Liver (tissue), 9 donors: ENCODE results near the gene BRD2. TPM values are rescaled to one million over a fixed set of nuclear protein-coding genes. Genes with fewer than 3 reads are reported as not detected.

Experiments used
- DNase-seq: peaks from one replicate; pipeline ENCODE4 v3.0.0-alpha.2; 2017; ENCODE audit warnings: low spot score
- H3K27ac ChIP-seq, 2 donors: one replicate each; pipeline ENCODE4 v1.7.0; 2013; ENCODE audit warnings: inconsistent platforms in 2 of 2, low read length in 2 of 2, control low read depth in 1 of 2, low read depth in 1 of 2, mild to moderate bottlenecking in 1 of 2
- H3K27me3 ChIP-seq, 4 donors: one replicate each; pipeline versions ENCODE4 v1.6.1 to v1.7.0; 2013; ENCODE audit warnings: low read length in 3 of 4, inconsistent platforms in 1 of 4, mild to moderate bottlenecking in 1 of 4, moderate library complexity in 1 of 4; ENCODE audit not compliant: control insufficient read depth in 4 of 4, insufficient read depth in 4 of 4
- H3K36me3 ChIP-seq, 4 donors: one replicate each; pipeline versions ENCODE4 v1.6.1 to v1.7.0; 2013; ENCODE audit warnings: low read length in 3 of 4, mild to moderate bottlenecking in 3 of 4, low read depth in 1 of 4, moderate library complexity in 1 of 4; ENCODE audit not compliant: control insufficient read depth in 4 of 4, insufficient read depth in 3 of 4
- H3K4me1 ChIP-seq, 4 donors: one replicate each; pipeline versions ENCODE4 v1.6.1 to v1.7.0; 2013; ENCODE audit warnings: low read length in 3 of 4, mild to moderate bottlenecking in 3 of 4, moderate library complexity in 1 of 4; ENCODE audit not compliant: control insufficient read depth in 4 of 4, insufficient read depth in 4 of 4
- H3K4me3 ChIP-seq, 3 donors: one replicate each; pipeline versions ENCODE4 v1.6.1 to v1.7.0; 2013; ENCODE audit warnings: low read length in 3 of 3, control low read depth in 1 of 3, low read depth in 1 of 3, mild to moderate bottlenecking in 1 of 3
- H3K9ac ChIP-seq, 2 donors: one replicate each; pipeline ENCODE4 v1.7.0; 2013; ENCODE audit warnings: low read length in 2 of 2, mild to moderate bottlenecking in 2 of 2, moderate library complexity in 2 of 2, control low read depth in 1 of 2, low read depth in 1 of 2
- H3K9me3 ChIP-seq, 4 donors: one replicate each; pipeline versions ENCODE4 v1.6.1 to v1.7.0; 2013; ENCODE audit warnings: low read length in 3 of 4; ENCODE audit not compliant: control insufficient read depth in 4 of 4
- ATF3 ChIP-seq: IDR thresholded peaks from 2 replicates; pipeline ENCODE4 v1.6.1; 2016; ENCODE audit warnings: antibody characterized with exemption
- CTCF ChIP-seq: fragments of 150-350 bp; IDR thresholded peaks from 2 replicates; pipeline ENCODE4 v1.5.1; 2017; ENCODE audit warnings: improper control_type of control experiment, low read depth, low read length; ENCODE audit not compliant: missing input control
- EGR1 ChIP-seq, 2 donors: IDR thresholded peaks; 2 replicates each; pipeline ENCODE4 v1.6.1; 2016 to 2018; ENCODE audit warnings: antibody characterized with exemption in 2 of 2, low read depth in 2 of 2
- FOXA1 ChIP-seq: IDR thresholded peaks from 2 replicates; pipeline ENCODE4 v1.6.1; 2016; ENCODE audit warnings: antibody characterized with exemption
- FOXA2 ChIP-seq: IDR thresholded peaks from 2 replicates; pipeline ENCODE4 v1.6.1; 2016; ENCODE audit warnings: antibody characterized with exemption
- HNF4G ChIP-seq: IDR thresholded peaks from 2 replicates; pipeline ENCODE4 v1.6.1; 2016; ENCODE audit warnings: antibody characterized with exemption
- JUND ChIP-seq, 2 donors: IDR thresholded peaks; 2 replicates each; pipeline ENCODE4 v1.6.1; 2016; ENCODE audit warnings: antibody characterized with exemption in 2 of 2
- MAX ChIP-seq: IDR thresholded peaks from 2 replicates; pipeline ENCODE4 v1.6.1; 2016; ENCODE audit warnings: antibody characterized with exemption
- NR2F2 ChIP-seq: IDR thresholded peaks from 2 replicates; pipeline ENCODE4 v1.6.1; 2016; ENCODE audit warnings: antibody characterized with exemption
- RAD21 ChIP-seq, 2 donors: IDR thresholded peaks; 2 replicates each; pipeline ENCODE4 v1.6.1; 2016; ENCODE audit warnings: antibody characterized with exemption in 2 of 2, mild to moderate bottlenecking in 2 of 2
- REST ChIP-seq: IDR thresholded peaks from 2 replicates; pipeline ENCODE4 v1.6.1; 2016; ENCODE audit warnings: antibody characterized with exemption, mild to moderate bottlenecking
- RXRA ChIP-seq, 2 donors: IDR thresholded peaks; 2 replicates each; pipeline ENCODE4 v1.6.1; 2017 to 2018; ENCODE audit warnings: antibody characterized with exemption in 2 of 2, mild to moderate bottlenecking in 1 of 2
- SP1 ChIP-seq: IDR thresholded peaks from 2 replicates; pipeline ENCODE4 v1.6.1; 2018; ENCODE audit warnings: antibody characterized with exemption, mild to moderate bottlenecking
- TAF1 ChIP-seq: conservative IDR thresholded peaks from 2 replicates; pipeline ENCODE4 v1.6.1; 2016; ENCODE audit warnings: antibody characterized with exemption, mild to moderate bottlenecking
- ZBTB33 ChIP-seq: IDR thresholded peaks from 2 replicates; pipeline ENCODE4 v1.6.1; 2016; ENCODE audit warnings: antibody characterized with exemption
- WGBS: extraction: QIAGEN DNeasy Blood & Tissue Kit; methylation state at CpG from one replicate; pipeline ENCODE4 v1.1.7; 2013; 5-methylcytosine and 5-hydroxymethylcytosine counted together
- polyA plus RNA-seq, 2 donors: library from polyadenylated mRNA; stranded (reverse) in 1 of 2; unstranded in 1 of 2; fragments of 200-250 nt in 1 of 2; fragments of >200 nt in 1 of 2; fragmentation: Nextera tagmentation in 1 of 2; extraction: Ambion mirVana in 1 of 2; gene quantifications; one replicate each; pipeline versions ENCODE4 v1.2.1 to v1.2.3, GENCODE V29; 2013 to 2015
- total RNA-seq, 2 donors: library from RNA; depleted of rRNA; stranded (reverse); fragments of >200 nt; gene quantifications; one replicate each; pipeline ENCODE4 v1.2.3, GENCODE V29; 2014
- donor health status: healthy.
- donor health status: healthy.
- donor health status: healthy.
- donor health status: healthy.
- donor health status: healthy.

Gene BRD2
- total and polyA plus RNA-seq, 4 donors = 29.8 to 100 (median 50.2) TPM

- Histone ChIP-seq H3K4me3 (no peak overlapping the region), H3K27ac (no peak overlapping the region), H3K36me3 (no peaks in the 10 kb centered on the region), H3K4me1 (no peaks in the 10 kb centered on the region), H3K27me3 (no peaks in the 10 kb centered on the region), H3K9ac (no peak overlapping the region), H3K9me3 (no peaks in the 10 kb centered on the region)
- WGBS = 34% methylated on average over 2 of the region's 2 CpGs
- no peak for DNase-seq
- TF ChIP-seq HNF4G (no peak), TAF1 (no peak), ATF3 (no peak), ZBTB33 (no peak), JUND (IDR thresholded peaks at IDR 0.05) (no peak), CTCF (no peak), EGR1 (IDR thresholded peaks at IDR 0.05; ENCODE audit: low read depth in 2 of 2) (no peak), NR2F2 (no peak), FOXA2 (no peak), SP1 (no peak), RXRA (IDR thresholded peaks at IDR 0.05) (no peak), FOXA1 (no peak)
Observed at GRCh38 chr6:32920715-32921114, 47.7 kb upstream of the BRD2 start.

- Histone ChIP-seq H3K4me1 (no peaks in the 10 kb centered on the region), H3K9ac (no peak overlapping the region), H3K9me3 (no peaks in the 10 kb centered on the region), H3K36me3 (no peaks in the 10 kb centered on the region), H3K4me3 (no peak overlapping the region), H3K27me3 (no peaks in the 10 kb centered on the region), H3K27ac (no peak overlapping the region)
- no peak for DNase-seq
- TF ChIP-seq MAX (no peak), CTCF (no peak), TAF1 (no peak), FOXA2 (no peak), HNF4G (no peak), ZBTB33 (no peak), RXRA (IDR thresholded peaks at IDR 0.05) (no peak), REST (no peak), RAD21 (IDR thresholded peaks at IDR 0.05) (no peak), FOXA1 (no peak), EGR1 (IDR thresholded peaks at IDR 0.05; ENCODE audit: low read depth in 2 of 2) (no peak)
- WGBS = 94% methylated on average over 2 of the region's 2 CpGs
Observed at GRCh38 chr6:32922083-32922482, 46.3 kb upstream of the BRD2 start.
